ENCODE results near the gene SHQ1. TPM values are rescaled to one million over a fixed set of nuclear protein-coding genes. Genes with fewer than 3 reads are reported as not detected.

The SHQ1 gene
- total and polyA plus RNA-seq, 9 of the 15 experiments (the other 6 are each of a cell fraction or from before 2014, with no cell fraction given) = 9.2 to 25.0 (median 14.1) TPM

- Histone ChIP-seq H3K36me3 (ENCODE audit: control insufficient read depth, insufficient read depth, low read length) (peaks cover 9% of the 10 kb centered on the region; the same call in 2 of the 3 replicates), H3K9me3 (replicated peaks; ENCODE audit: control insufficient read depth, insufficient read depth, low read depth, low read length) (no peaks in the 10 kb centered on the region), H2AFZ (ENCODE audit: low read depth, low read length) (no peak overlapping the region), H3K4me1 (replicated peaks in 1 of 2; ENCODE audit: control insufficient read depth in 2 of 2, insufficient read depth in 2 of 2, low read length in 2 of 2) (peaks cover 0 to 13% of the 10 kb centered on the region in 2 experiments; a peak in 2 of 5 replicates), H3K4me2 (ENCODE audit: insufficient read depth, low read length) (no peak overlapping the region), H3K27me3 (ENCODE audit: control insufficient read depth in 2 of 2, insufficient read depth in 2 of 2, low read length in 2 of 2) (no peaks in the 10 kb centered on the region), H3K79me2 (ENCODE audit: control insufficient read depth, insufficient read depth, low read length) (no peaks in the 10 kb centered on the region), H3K4me3 (no peak overlapping the region), H3K9ac (ENCODE audit: insufficient read depth in 1 of 2, low read depth in 2 of 2, low read length in 2 of 2) (no peak overlapping the region), H3K27ac (ENCODE audit: extremely low read depth, low read depth, low read length) (no peak overlapping the region), H4K20me1 (replicated peaks; ENCODE audit: control insufficient read depth, insufficient read depth, low read length) (no peaks in the 10 kb centered on the region), H3K9me1 (ENCODE audit: control insufficient read depth, insufficient read depth, low read length) (no peaks in the 10 kb centered on the region)
- no peak for FAIRE-seq
- in situ Hi-C loops (cut with MboI) = no loop called here
- no peak for ATAC-seq
- BruUV-seq (replicated peaks) = no TSS peak
- POLR2A ChIA-PET = no interaction called here
- CTCF ChIA-PET (ENCODE audit: low intra/inter-chr PET ratio) = no interaction called here
- intact Hi-C loops (cut with micrococcal nuclease) = no loop called here
- TF ChIP-seq HCFC1 (IDR thresholded peaks at IDR 0.05; ENCODE audit: low read depth, low read length) = no peak
- no peak for TF ChIP-seq PCBP1 (IDR thresholded peaks at IDR 0.05; ENCODE audit: low read depth, low read length, poor library complexity, severe bottlenecking)
- no peak for TF ChIP-seq SMARCA5 (IDR thresholded peaks at IDR 0.05)
- TF ChIP-seq BCL6 (CRISPR knock-in tag; IDR thresholded peaks at IDR 0.05) = no peak
- no peak for TF ChIP-seq SRSF9 (IDR thresholded peaks at IDR 0.05; ENCODE audit: borderline replicate concordance, low read depth, low read length)
- TF ChIP-seq GATAD2A (IDR thresholded peaks at IDR 0.05) = no peak
- no peak for TF ChIP-seq ETV5 (CRISPR knock-in tag; IDR thresholded peaks at IDR 0.05; ENCODE audit: low read depth)
- no peak for TF ChIP-seq RBM14 (IDR thresholded peaks at IDR 0.05; ENCODE audit: borderline replicate concordance, insufficient read depth, low read depth, low read length)
- no peak for TF ChIP-seq E2F6 (IDR thresholded peaks at IDR 0.05; ENCODE audit: borderline replicate concordance in 1 of 2, extremely low read depth in 1 of 2, insufficient read depth in 1 of 2, insufficient read length in 1 of 2, low read depth in 1 of 2, low read length in 1 of 2, poor library complexity in 1 of 2, severe bottlenecking in 1 of 2)
- TF ChIP-seq CHCHD3 (CRISPR knock-in tag; IDR thresholded peaks at IDR 0.05) = no peak
- no peak for TF ChIP-seq ZHX1 (conservative IDR thresholded peaks at IDR 0.05; ENCODE audit: low read length)
- TF ChIP-seq TSC22D4 (tag; IDR thresholded peaks at IDR 0.05) = no peak
- TF ChIP-seq KLF13 (tag; IDR thresholded peaks at IDR 0.05; ENCODE audit: borderline replicate concordance, low read depth) = no peak
- DNase-seq (ENCODE audit: extremely low read depth in 1 of 4, low spot score in 3 of 4) = no peak
Observed at GRCh38 chr3:72800869-72801268, 47.4 kb downstream of the SHQ1 start.
